ENCODE results near the gene SPTBN1. TPM values are rescaled to one million over a fixed set of nuclear protein-coding genes. Genes with fewer than 3 reads are reported as not detected.
"Not testable (repeated sequence)": the region's sequence is repeated elsewhere in the genome, so short reads cannot be mapped to it uniquely, and the experiment has no call there.

The SPTBN1 gene
- total and polyA plus RNA-seq, 2 of the 4 experiments (the other 2 are of a cell fraction), result 49.1 to 241 TPM

DNA sequence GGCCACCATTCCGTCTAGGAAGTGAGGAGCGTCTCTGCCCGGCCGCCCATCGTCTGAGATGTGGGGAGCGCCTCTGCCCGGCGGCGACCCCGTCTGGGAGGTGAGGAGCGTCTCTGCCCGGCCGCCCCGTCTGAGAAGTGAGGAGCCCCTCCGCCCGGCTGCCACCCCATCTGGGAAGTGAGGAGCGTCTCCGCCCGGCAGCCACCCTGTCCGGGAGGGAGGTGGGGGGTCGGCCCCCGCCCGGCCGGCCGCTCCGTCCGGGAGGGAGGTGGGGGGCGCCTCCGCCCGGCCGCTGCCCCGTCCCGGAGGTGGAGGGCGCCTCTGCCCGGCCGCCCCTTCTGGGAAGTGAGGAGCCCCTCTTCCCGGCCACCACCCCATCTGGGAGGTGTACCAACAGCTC, 242.8 kb downstream of the SPTBN1 start:
- H4K91ac ChIP-seq (ENCODE audit: insufficient read depth, low read depth, low read length); H4K20me1 ChIP-seq (ENCODE audit: insufficient read depth, low read length); BruUV-seq (replicated peaks); ATAC-seq (ENCODE audit: low read depth); H3K36me3 ChIP-seq (ENCODE audit: control insufficient read depth, insufficient read depth, low read length); H4K8ac ChIP-seq (ENCODE audit: low read depth in 2 of 2, low read length in 2 of 2); H2AFZ ChIP-seq (replicated peaks; ENCODE audit: low read length, poor library complexity); H3K27me3 ChIP-seq (ENCODE audit: control insufficient read depth, insufficient read depth, low read length); H3K4me2 ChIP-seq (ENCODE audit: low read depth, low read length); in situ Hi-C loops (cut with MboI; ENCODE audit: low sequenced_read_pairs); H3K9me1 ChIP-seq (ENCODE audit: insufficient read depth, low read length); H3K23ac ChIP-seq (ENCODE audit: low read depth, low read length); H3K18ac ChIP-seq (ENCODE audit: low read depth, low read length); H3K56ac ChIP-seq (ENCODE audit: extremely low read depth, insufficient read depth, low read length); H2BK5ac ChIP-seq (ENCODE audit: low read depth, low read length, poor library complexity, severe bottlenecking); H3K4me1 ChIP-seq (ENCODE audit: control insufficient read depth, insufficient read depth, low read length); H2BK20ac ChIP-seq (ENCODE audit: low read depth, low read length); H4K5ac ChIP-seq (ENCODE audit: low read depth, low read length); POLR2A ChIA-PET (ENCODE audit: unreplicated experiment); H3K9ac ChIP-seq (ENCODE audit: low read depth, low read length); H2BK120ac ChIP-seq (ENCODE audit: low read depth, low read length); CTCF ChIA-PET; H2AK5ac ChIP-seq (ENCODE audit: low read depth, low read length); H3K4me3 ChIP-seq (ENCODE audit: insufficient read depth, low read depth, low read length); H3K79me1 ChIP-seq (ENCODE audit: low read depth in 1 of 2, low read length in 2 of 2); DNase-seq; H3K9me3 ChIP-seq (ENCODE audit: control insufficient read depth, insufficient read depth, low read length); H3K4ac ChIP-seq (ENCODE audit: low read depth, low read length); H3K27ac ChIP-seq (ENCODE audit: insufficient read depth, low read length); H2AK9ac ChIP-seq (replicated peaks; ENCODE audit: low read depth, low read length, poor library complexity); H3K14ac ChIP-seq (replicated peaks; ENCODE audit: low read depth, low read length); dilution Hi-C loops (cut with HindIII; ENCODE audit: low sequenced_read_pairs, unreplicated experiment); H2BK15ac ChIP-seq (ENCODE audit: low read depth, low read length); intact Hi-C loops (cut with micrococcal nuclease): not testable (repeated sequence)
- WGBS, 2 experiments (ENCODE audit: extremely low coverage in 2 of 2, insufficient read length in 1 of 2), result 100% methylated on average over 3 of the region's 37 CpGs; no CpG with 5 or more reads in 1 of the 2 experiments

All from IMR-90 (cell line).